Measurements from ENCODE around the gene LIPT1.

The LIPT1 gene

GRCh38 chr2:99153921-99154604, 704 bp upstream of the LIPT1 start:
- in situ Hi-C loops (cut with MboI; ENCODE audit: low sequenced_read_pairs, unreplicated experiment), result no loop called here
- DNase-seq (ENCODE audit: low spot score), result no peak
- TF ChIP-seq CTCF (IDR thresholded peaks at IDR 0.05; ENCODE audit: borderline replicate concordance, control extremely low read depth, extremely low read depth, insufficient read depth, missing control alignments), result no peak

- no peak for DNase-seq (ENCODE audit: low spot score)
- TF ChIP-seq CTCF (IDR thresholded peaks at IDR 0.05; ENCODE audit: borderline replicate concordance, control extremely low read depth, extremely low read depth, insufficient read depth, missing control alignments), result no peak
- in situ Hi-C loops (cut with MboI; ENCODE audit: low sequenced_read_pairs, unreplicated experiment), result no loop called here
Measured at GRCh38 chr2:99156891-99157290, 2.1 kb downstream of the LIPT1 start.

- no peak for DNase-seq (ENCODE audit: low spot score)
- in situ Hi-C loops (cut with MboI; ENCODE audit: low sequenced_read_pairs, unreplicated experiment), result no loop called here
- TF ChIP-seq CTCF (IDR thresholded peaks at IDR 0.05; ENCODE audit: borderline replicate concordance, control extremely low read depth, extremely low read depth, insufficient read depth, missing control alignments), result no peak
Measured at GRCh38 chr2:99158599-99158998, 3.8 kb downstream of the LIPT1 start.

GRCh38 chr2:99159594-99159993, 4.8 kb downstream of the LIPT1 start:
- in situ Hi-C loops (cut with MboI; ENCODE audit: low sequenced_read_pairs, unreplicated experiment), result no loop called here

GRCh38 chr2:99166218-99166617, 11.5 kb downstream of the LIPT1 start:
- in situ Hi-C loops (cut with MboI; ENCODE audit: low sequenced_read_pairs, unreplicated experiment), result no loop called here
- TF ChIP-seq CTCF (IDR thresholded peaks at IDR 0.05; ENCODE audit: borderline replicate concordance, control extremely low read depth, extremely low read depth, insufficient read depth, missing control alignments), result no peak
- no peak for DNase-seq (ENCODE audit: low spot score)

More at GRCh38 chr2:99159594-99159993, 4.8 kb downstream of the LIPT1 start:
- DNase-seq (ENCODE audit: low spot score), result no peak
- no peak for TF ChIP-seq CTCF (IDR thresholded peaks at IDR 0.05; ENCODE audit: borderline replicate concordance, control extremely low read depth, extremely low read depth, insufficient read depth, missing control alignments)

GRCh38 chr2:99169534-99169933, 14.8 kb downstream of the LIPT1 start:
- TF ChIP-seq CTCF (IDR thresholded peaks at IDR 0.05; ENCODE audit: borderline replicate concordance, control extremely low read depth, extremely low read depth, insufficient read depth, missing control alignments), result no peak
- no peak for DNase-seq (ENCODE audit: low spot score)
- in situ Hi-C loops (cut with MboI; ENCODE audit: low sequenced_read_pairs, unreplicated experiment), result no loop called here

Data from GM13976 (cell line).